ENCODE data around the gene SEMA5A.
"Not testable (repeated sequence)": the region's sequence is repeated elsewhere in the genome, so short reads cannot be mapped to it uniquely, and the experiment has no call there.

The SEMA5A gene

GRCh38 chr5:9438596-9439354 lies 107.1 kb downstream of the SEMA5A start:
- DNase-seq (ENCODE audit: low read depth), result no peak

DNA sequence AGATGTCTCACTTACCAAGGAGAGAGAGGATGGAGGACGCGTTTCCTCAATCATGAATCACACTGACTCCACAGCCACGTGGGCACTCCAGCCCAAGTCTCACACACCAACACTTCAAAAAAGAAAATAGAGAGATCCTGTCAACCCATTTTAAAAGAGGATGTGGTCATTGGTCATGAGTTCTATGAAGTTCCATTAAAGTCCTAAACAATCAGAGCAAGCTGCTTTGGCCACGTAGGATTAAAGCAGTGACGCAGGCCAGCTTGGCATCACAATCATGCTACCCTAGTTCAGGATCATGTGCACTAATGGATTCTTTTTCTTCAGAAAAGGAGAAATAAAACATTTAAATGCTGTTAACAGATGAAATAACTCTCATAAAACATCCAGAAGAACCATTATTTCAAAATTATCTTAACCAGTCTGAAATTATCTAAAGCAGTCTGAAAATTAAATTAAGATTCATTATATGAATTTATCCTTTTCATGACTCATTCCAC lies 108.1 kb downstream of the SEMA5A start:
- DNase-seq (ENCODE audit: low read depth), result no peak

GRCh38 chr5:9431496-9432258 lies 114.2 kb downstream of the SEMA5A start:
- DNase-seq (ENCODE audit: low read depth), result no peak

- no peak for DNase-seq (ENCODE audit: low read depth)
These were observed 114.8 kb downstream of the SEMA5A start for GRCh38 chr5:9431151-9431495.

DNA sequence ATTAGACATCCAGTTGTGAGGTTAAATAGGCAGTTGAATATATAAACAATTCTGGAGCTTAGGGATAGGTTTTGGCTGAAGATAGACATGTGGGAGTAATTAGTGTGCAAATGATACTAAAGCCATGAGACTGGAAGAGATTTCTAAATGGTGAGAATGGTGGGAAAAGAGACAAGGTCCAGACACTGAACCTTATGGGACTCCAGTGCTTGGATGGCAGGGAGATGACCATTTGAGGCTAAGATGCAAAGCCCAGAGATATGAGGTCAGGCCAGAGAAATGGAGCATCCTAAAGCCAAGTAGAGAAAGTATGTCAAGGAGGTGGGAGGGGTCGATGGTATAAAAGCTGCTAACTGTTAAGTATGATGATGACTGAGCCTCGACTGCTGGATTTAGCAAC lies 115.6 kb downstream of the SEMA5A start:
- no peak for DNase-seq (ENCODE audit: low read depth)

DNA sequence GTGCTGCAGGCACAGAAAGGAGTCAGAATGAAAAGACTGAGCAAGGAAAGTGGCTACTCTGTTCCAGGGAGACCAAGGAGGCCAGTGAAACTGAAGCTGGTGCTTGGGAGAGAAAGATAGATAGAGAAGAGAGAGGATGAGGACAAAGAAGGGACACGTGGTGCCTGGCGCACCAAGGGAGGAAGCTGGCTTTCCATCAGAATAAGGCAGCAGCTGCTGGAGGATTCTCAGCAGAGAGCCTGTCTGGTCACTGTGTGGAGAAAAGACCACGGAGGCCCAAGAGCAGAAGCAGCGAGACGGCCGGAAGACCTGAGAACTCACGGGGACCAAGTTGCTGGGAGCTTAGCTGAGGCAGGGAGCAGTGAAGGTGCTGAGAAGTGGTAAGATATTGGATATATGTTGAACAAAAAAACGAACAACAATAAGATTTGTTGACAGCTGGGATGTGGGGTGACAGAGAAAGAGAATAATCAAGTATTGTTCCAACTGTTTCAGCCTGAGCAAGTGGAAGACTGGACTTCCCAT lies 116.1 kb downstream of the SEMA5A start:
- no peak for DNase-seq (ENCODE audit: low read depth)

DNA sequence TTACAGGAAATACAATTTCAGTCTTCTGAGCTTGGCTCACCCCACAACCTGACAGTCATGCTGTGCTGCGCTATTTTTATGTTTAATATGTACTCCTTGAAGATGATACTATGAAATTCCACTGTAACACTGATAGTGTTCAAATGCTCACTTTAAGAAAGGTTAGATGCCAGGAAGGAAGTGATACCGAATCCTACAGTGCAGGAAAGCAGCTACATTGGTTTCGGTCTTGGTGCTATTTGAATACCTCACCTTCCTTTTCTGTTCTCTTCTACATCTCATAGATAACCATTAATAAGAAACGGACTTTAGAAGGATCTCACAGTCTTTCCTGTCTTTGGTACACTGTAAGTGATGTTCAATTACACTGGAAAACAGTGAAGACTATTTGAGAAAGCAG lies 117.6 kb downstream of the SEMA5A start:
- DNase-seq (ENCODE audit: low read depth), result no peak

GRCh38 chr5:9425710-9426109 lies 120.2 kb downstream of the SEMA5A start:
- no peak for DNase-seq (ENCODE audit: low read depth)

- DNase-seq (ENCODE audit: low read depth), result no peak
These were observed 122.3 kb downstream of the SEMA5A start for GRCh38 chr5:9423571-9423970.

GRCh38 chr5:9421884-9422283 lies 124.0 kb downstream of the SEMA5A start:
- DNase-seq (ENCODE audit: low read depth), result no peak

- DNase-seq (ENCODE audit: low read depth), result no peak
These were observed 126.1 kb downstream of the SEMA5A start for GRCh38 chr5:9419794-9420193.

- no peak for DNase-seq (ENCODE audit: low read depth)
These were observed 130.3 kb downstream of the SEMA5A start for GRCh38 chr5:9415566-9415965.

GRCh38 chr5:9415091-9415490 lies 130.8 kb downstream of the SEMA5A start:
- no peak for DNase-seq (ENCODE audit: low read depth)

GRCh38 chr5:9411142-9411541 lies 134.7 kb downstream of the SEMA5A start:
- DNase-seq (ENCODE audit: low read depth), result no peak

- DNase-seq (ENCODE audit: low read depth), result no peak
These were observed 136.4 kb downstream of the SEMA5A start for GRCh38 chr5:9409413-9409960.

DNA sequence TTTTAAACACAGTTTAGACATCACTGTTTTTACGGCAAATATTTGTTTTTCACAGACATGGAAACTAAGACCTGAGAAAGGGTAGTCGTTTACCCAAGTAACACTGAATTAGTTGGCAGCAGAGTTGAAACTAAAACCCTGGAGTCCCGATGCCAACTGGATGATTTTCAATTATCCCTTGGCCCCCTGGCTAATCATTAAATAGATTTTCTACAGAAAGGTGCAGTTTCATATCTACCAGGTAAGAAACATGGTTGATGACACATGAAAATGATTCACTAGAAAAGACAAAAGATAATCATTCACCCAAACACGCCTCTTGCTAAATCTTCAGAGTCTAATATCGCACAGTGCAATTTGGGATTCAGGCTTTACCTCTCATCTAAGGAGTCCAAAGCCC lies 136.9 kb downstream of the SEMA5A start:
- no peak for DNase-seq (ENCODE audit: low read depth)

DNA sequence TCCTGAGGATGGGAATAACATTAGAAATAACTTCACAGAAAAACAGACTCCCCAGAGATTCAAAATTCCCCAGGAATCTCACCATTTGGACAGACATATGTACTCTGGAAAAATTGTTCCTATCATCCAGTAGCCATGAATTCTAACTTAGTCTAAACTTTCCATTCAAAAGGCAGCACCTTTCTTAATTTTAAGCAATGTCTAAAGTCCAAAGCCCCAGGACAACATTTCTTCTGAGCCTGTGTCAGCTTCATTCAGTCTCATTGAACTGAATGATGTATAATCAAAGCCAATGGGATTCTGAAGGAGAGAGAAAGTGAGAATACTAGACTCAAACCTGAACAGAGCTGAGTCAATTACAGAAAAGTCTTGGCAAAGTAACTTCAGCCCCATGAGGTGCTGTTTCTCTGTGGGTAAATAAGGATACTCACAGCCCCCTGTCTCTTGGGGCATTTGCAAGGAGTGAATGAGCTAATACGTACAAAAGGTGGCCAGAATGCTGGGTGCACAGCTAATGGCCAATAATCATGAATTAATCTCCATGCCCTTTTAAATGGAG lies 140.6 kb downstream of the SEMA5A start:
- no peak for DNase-seq (ENCODE audit: low read depth)

DNA sequence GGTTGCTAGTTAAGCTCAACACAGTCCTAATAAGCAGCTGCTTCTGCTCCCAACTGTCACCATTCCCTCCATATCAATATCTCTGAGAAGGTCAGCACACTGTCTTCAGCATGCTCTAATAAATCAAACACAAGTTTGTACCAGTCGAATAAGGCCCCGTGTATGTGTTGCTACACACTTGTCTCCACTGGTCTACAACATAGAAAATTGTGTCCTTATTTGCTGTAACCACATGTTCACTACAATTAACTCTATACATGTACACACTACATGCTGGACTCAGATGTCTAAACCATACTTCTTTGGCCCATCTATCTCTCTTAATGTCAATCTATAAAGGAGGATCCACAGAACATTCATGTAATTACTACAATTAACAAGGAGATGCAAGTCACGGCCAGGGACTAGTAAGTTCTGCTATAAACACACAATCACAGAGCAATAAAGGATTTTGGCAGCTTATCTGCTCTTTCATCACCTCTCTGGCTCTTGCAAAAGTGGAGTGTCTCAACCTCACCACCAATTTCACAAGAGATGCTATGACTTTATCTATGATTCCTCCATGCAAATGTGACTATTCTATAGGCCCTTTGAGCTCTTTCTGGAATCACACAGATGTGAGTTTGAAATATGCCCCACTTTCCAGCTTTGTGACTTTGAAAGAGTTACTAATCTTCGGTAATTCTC lies 143.9 kb downstream of the SEMA5A start:
- DNase-seq (ENCODE audit: low read depth), result no peak

DNA sequence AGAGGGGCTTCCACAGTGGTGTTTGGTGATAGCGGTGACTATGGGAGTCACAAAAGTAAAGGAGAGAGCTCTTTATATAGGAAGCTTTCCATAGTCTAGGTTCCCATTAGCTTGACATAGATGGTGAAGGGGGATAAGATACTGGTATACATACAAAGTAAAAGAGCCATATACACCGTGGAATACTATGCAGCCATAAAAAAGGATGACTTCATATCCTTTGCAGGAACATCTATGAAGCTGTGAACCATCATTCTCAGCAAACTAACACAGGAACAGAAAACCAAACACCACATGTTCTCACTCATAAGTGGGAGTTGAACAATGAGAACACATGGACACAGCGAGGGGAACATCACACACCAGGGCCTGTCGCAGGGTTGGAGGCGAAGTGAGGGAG lies 146.1 kb downstream of the SEMA5A start:
- DNase-seq (ENCODE audit: low read depth), result not testable (repeated sequence)

- no peak for DNase-seq (ENCODE audit: low read depth)
These were observed 146.8 kb downstream of the SEMA5A start for GRCh38 chr5:9399094-9399493.

GRCh38 chr5:9398227-9398626 lies 147.6 kb downstream of the SEMA5A start:
- no peak for DNase-seq (ENCODE audit: low read depth)

DNA sequence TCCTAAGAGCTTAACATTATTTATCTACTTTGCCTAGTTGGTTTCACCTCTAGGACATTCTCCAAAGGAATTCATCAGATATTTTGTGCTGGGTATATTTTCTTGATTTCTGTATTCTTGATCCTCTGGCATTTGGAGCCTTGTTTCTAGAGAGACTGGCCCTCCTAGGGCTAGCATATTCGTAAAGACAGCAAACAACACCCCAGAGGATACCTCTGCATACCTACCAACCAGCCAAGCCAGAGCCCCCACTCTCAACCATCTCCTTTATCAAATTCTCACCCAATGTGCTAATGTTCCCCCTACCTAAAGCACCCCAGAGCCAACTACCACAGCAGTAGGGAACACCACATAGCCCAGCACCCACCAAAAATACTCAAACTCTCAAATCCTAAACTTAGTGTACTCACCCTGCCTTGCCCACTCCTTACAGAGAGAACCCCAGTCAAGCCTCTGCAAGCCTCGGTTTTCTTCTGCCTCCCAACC lies 149.5 kb downstream of the SEMA5A start:
- DNase-seq (ENCODE audit: low read depth), result no peak
